GM23248 (cell line): ENCODE measurements around the gene ELK3. TPM values are rescaled to one million over a fixed set of nuclear protein-coding genes. Genes with fewer than 3 reads are reported as not detected.
A peak's percentile ranks its signal among the peaks of the same experiment; 100 is the strongest.

ENCODE experiments used
- DNase-seq: peaks from one replicate; pipeline ENCODE4 v3.0.0-alpha.2; 2015
- H2AFZ ChIP-seq: fragments of 200-600 bp; sonication (generic); 2 replicates; pipeline ENCODE4 v1.6.1; 2016; ENCODE audit warnings: antibody characterized with exemption
- H3F3A ChIP-seq: fragments of 200-600 bp; sonication (generic); 2 replicates; pipeline ENCODE4 v1.6.1; 2016; ENCODE audit warnings: mild to moderate bottlenecking, antibody characterized with exemption, mixed run types; ENCODE audit not compliant: insufficient read depth
- H3K27ac ChIP-seq: fragments of 200-600 bp; sonication (generic); 2 replicates; pipeline ENCODE4 v1.5.1; 2016; ENCODE audit warnings: mild to moderate bottlenecking
- H3K27me3 ChIP-seq: fragments of 200-600 bp; sonication (generic); replicated peaks from 2 replicates; pipeline ENCODE4 v1.6.1; 2016; ENCODE audit warnings: mild to moderate bottlenecking; ENCODE audit not compliant: insufficient read depth
- H3K36me3 ChIP-seq: fragments of 200-600 bp; sonication (generic); 2 replicates; pipeline ENCODE4 v1.6.1; 2016; ENCODE audit warnings: low read depth, mild to moderate bottlenecking
- H3K4me1 ChIP-seq: fragments of 200-600 bp; sonication (generic); 2 replicates; pipeline ENCODE4 v1.6.1; 2016; ENCODE audit warnings: mild to moderate bottlenecking; ENCODE audit not compliant: insufficient read depth
- H3K4me2 ChIP-seq: fragments of 200-600 bp; sonication (generic); one replicate; pipeline ENCODE4 v1.6.1; 2016; ENCODE audit warnings: mild to moderate bottlenecking; ENCODE audit not compliant: unreplicated experiment
- H3K4me3 ChIP-seq: fragments of 200-600 bp; sonication (generic); 2 replicates; pipeline ENCODE4 v1.5.1; 2016; ENCODE audit warnings: mild to moderate bottlenecking
- H3K79me2 ChIP-seq: fragments of 200-600 bp; sonication (generic); 2 replicates; pipeline ENCODE4 v1.6.1; 2016; ENCODE audit warnings: mild to moderate bottlenecking; ENCODE audit not compliant: insufficient read depth
- H3K9ac ChIP-seq: fragments of 200-600 bp; sonication (generic); 2 replicates; pipeline ENCODE4 v1.6.1; 2016; ENCODE audit warnings: mild to moderate bottlenecking
- H3K9me2 ChIP-seq: fragments of 200-600 bp; sonication (generic); 2 replicates; pipeline ENCODE4 v1.6.1; 2016; ENCODE audit warnings: mixed run types, mild to moderate bottlenecking, moderate library complexity; ENCODE audit not compliant: insufficient read depth
- H3K9me3 ChIP-seq: fragments of 200-600 bp; sonication (generic); one replicate; pipeline ENCODE4 v1.6.1; 2017; ENCODE audit warnings: low read depth
- H4K20me1 ChIP-seq: fragments of 200-600 bp; sonication (generic); 2 replicates; pipeline ENCODE4 v1.6.0; 2016; ENCODE audit not compliant: insufficient read depth
- EZH2 ChIP-seq: fragments of 200-600 bp; sonication (generic); IDR thresholded peaks from 2 replicates; pipeline ENCODE4 v1.6.1; 2018; ENCODE audit warnings: antibody characterized with exemption, mild to moderate bottlenecking; ENCODE audit not compliant: insufficient read depth, poor library complexity, severe bottlenecking
- EZH2phosphoT487 ChIP-seq: fragments of 200-600 bp; sonication (generic); IDR thresholded peaks from 2 replicates; pipeline ENCODE4 v1.6.1; 2018; ENCODE audit warnings: antibody characterized with exemption, moderate library complexity, mild to moderate bottlenecking, low read depth; ENCODE audit not compliant: insufficient read depth
- WGBS, 2 experiments: methylation state at CpG; one replicate each; pipeline ENCODE4 v1.1.6; 2015 to 2017; ENCODE audit warnings: low lambda C conversion rate in 2 of 2, low coverage in 1 of 2; ENCODE audit errors: missing lambda C conversion rate in 2 of 2; 5-methylcytosine and 5-hydroxymethylcytosine counted together
- in situ Hi-C: fragments of 300-500 bp; cut with MboI; formaldehyde crosslinking; loops from 2 replicates; pipeline ENCODE4 v1.15.0; 2020
- polyA plus RNA-seq: library from polyadenylated mRNA; unstranded; fragments of >200 nt; fragmentation: Nextera tagmentation; extraction: Ambion mirVana; gene quantifications from 2 replicates; pipeline ENCODE4 v1.2.1, GENCODE V29; 2016
- total RNA-seq: library from RNA; depleted of rRNA; stranded (reverse); fragments of >200 nt; shearing (Covaris generic); gene quantifications from 2 replicates; pipeline ENCODE4 v1.2.3, GENCODE V29; 2014

Gene ELK3
- total and polyA plus RNA-seq, 2 experiments from 2014 or later = 31.9 to 51.9 TPM

- Histone ChIP-seq H3K79me2 (peaks cover 99% of the 10 kb centered on the region), H3K27ac (peak overlapping the region; percentile 61), H2AFZ (no peak overlapping the region), H3K4me2 (no peak overlapping the region), H3K9me3 (no peaks in the 10 kb centered on the region), H3K36me3 (peaks cover 19% of the 10 kb centered on the region; the same call in 1 of the 2 replicates), H4K20me1 (no peaks in the 10 kb centered on the region), H3K4me1 (peaks cover 11% of the 10 kb centered on the region), H3F3A (peaks cover 32% of the 10 kb centered on the region), H3K9me2 (no peaks in the 10 kb centered on the region), H3K9ac (peak overlapping the region; percentile 32; the same call in 1 of the 2 replicates), H3K4me3 (no peak overlapping the region), H3K27me3 (no peaks in the 10 kb centered on the region)
- in situ Hi-C loops = no loop called here
- WGBS, 2 experiments = 79% methylated on average over 12 of the region's 12 CpGs
- DNase-seq = no peak
- TF ChIP-seq EZH2 (no peak), EZH2phosphoT487 (no peak)
Observed at GRCh38 chr12:96228566-96229248, 34.5 kb downstream of the ELK3 start.

- peaks cover 3% of the 10 kb centered on the region; the same call in 1 of the 2 replicates for H3K36me3 ChIP-seq
- H3K27ac ChIP-seq = no peak overlapping the region
- no peak overlapping the region for H2AFZ ChIP-seq
- H3K27me3 ChIP-seq = no peaks in the 10 kb centered on the region
- no peak overlapping the region for H3K4me2 ChIP-seq
- H3K79me2 ChIP-seq = peaks cover 95% of the 10 kb centered on the region
- TF ChIP-seq EZH2phosphoT487 (no peak), EZH2 (no peak)
- no peaks in the 10 kb centered on the region for H4K20me1 ChIP-seq
- DNase-seq = no peak
- H3K4me1 ChIP-seq = peaks cover 26% of the 10 kb centered on the region
- H3K9me3 ChIP-seq = no peaks in the 10 kb centered on the region
- WGBS, 2 experiments = 91 to 92% methylated on average over 13 of the region's 13 CpGs
- no peaks in the 10 kb centered on the region for H3K9me2 ChIP-seq
- no peak overlapping the region for H3K4me3 ChIP-seq
- H3F3A ChIP-seq = peaks cover 41% of the 10 kb centered on the region
- H3K9ac ChIP-seq = no peak overlapping the region
- in situ Hi-C loops = no loop called here
Observed at GRCh38 chr12:96230646-96231045, 36.5 kb downstream of the ELK3 start.

DNA sequence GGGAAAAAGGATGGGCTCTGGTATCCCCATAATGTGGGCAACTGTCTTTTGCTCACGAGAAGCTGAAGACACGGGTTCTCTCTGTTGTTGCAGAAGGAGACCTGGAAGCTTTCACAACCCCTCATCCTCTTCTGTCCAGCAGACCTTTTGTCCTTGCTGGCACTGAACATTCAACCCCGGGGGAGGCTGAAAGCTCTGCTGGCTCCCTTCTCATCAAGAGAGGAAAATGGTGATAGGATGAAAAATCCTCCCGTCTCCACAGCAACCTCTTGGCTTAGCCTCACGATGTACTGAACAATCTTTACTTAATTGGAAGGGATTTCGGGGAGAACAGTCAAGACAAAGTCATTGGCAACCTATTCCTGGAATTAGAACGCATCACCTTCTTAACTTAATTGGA lies 39.0 kb downstream of the ELK3 start:
- H3K4me1 ChIP-seq = peaks cover 50% of the 10 kb centered on the region
- H3K9me3 ChIP-seq = no peaks in the 10 kb centered on the region
- no peak overlapping the region for H2AFZ ChIP-seq
- in situ Hi-C loops = no loop called here
- TF ChIP-seq EZH2phosphoT487 (no peak), EZH2 (no peak)
- DNase-seq = no peak
- peak overlapping the region; percentile 90 for H3K9ac ChIP-seq
- 56 to 58% methylated on average over 7 of the region's 7 CpGs for WGBS, 2 experiments
- no peak overlapping the region for H3K4me2 ChIP-seq
- no peaks in the 10 kb centered on the region for H3K9me2 ChIP-seq
- H3K4me3 ChIP-seq = no peak overlapping the region
- H4K20me1 ChIP-seq = no peaks in the 10 kb centered on the region
- H3K27me3 ChIP-seq = no peaks in the 10 kb centered on the region
- peaks cover 88% of the 10 kb centered on the region for H3K79me2 ChIP-seq
- peak overlapping the region; percentile 99 for H3K27ac ChIP-seq
- no peaks in the 10 kb centered on the region for H3K36me3 ChIP-seq
- H3F3A ChIP-seq = peaks cover 60% of the 10 kb centered on the region

DNA sequence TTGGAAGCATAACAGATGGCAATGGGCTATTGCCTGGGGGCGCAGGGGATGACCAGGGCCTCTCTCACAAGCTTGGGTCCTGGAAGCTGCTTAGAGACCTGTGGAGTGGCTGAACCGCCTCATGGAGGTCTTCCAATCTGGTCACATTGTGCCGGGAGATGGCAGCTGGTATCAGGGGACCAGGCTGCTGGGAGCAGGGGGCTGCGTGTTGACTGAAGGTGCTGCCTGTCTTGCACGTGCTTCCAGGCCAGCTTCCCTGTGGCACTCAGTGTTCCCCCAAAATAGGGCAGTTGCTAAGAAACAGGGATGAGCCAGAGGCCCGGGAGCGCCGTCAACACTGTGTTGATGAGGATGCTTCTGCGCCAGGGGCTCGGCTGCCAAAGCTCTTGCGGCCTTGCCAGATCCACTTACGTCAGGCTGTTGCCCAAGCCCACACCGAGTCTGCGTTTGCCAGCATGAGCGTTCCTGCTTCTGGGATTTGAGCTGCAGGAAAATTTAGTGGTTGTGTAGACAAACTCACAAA lies 39.8 kb downstream of the ELK3 start:
- Histone ChIP-seq H2AFZ (no peak overlapping the region), H4K20me1 (no peaks in the 10 kb centered on the region), H3K4me2 (peak overlapping the region; percentile 50), H3K9me2 (no peaks in the 10 kb centered on the region), H3K79me2 (peaks cover 88% of the 10 kb centered on the region), H3K27ac (peak overlapping the region; percentile 99), H3K4me3 (no peak overlapping the region), H3K27me3 (no peaks in the 10 kb centered on the region), H3F3A (peaks cover 61% of the 10 kb centered on the region), H3K36me3 (no peaks in the 10 kb centered on the region), H3K4me1 (peaks cover 57% of the 10 kb centered on the region), H3K9ac (peak overlapping the region; percentile 90), H3K9me3 (no peaks in the 10 kb centered on the region)
- in situ Hi-C loops = no loop called here
- WGBS, 2 experiments = 8 to 10% methylated on average over 15 of the region's 15 CpGs
- TF ChIP-seq EZH2phosphoT487 (no peak), EZH2 (no peak)
- peak; percentile 99 for DNase-seq
